Omental fat pad (tissue), 4 donors: ENCODE data around the gene EIPR1. TPM values are rescaled to one million over a fixed set of nuclear protein-coding genes. Genes with fewer than 3 reads are reported as not detected.
A peak's percentile ranks its signal among the peaks of the same experiment; 100 is the strongest.

Experiments used
- ATAC-seq: fragments of 150-250 bp; one replicate; pipeline ENCODE4 v1.9.1; 2016; ENCODE audit warnings: mild to moderate bottlenecking, moderate library complexity; ENCODE audit not compliant: low FRiP score
- DNase-seq: peaks from one replicate; pipeline ENCODE4 v3.0.0-alpha.2; 2019; ENCODE audit warnings: low spot score
- total RNA-seq, 4 donors: library from RNA; depleted of rRNA; stranded (reverse); fragments of >200 nt; gene quantifications; one replicate each; pipeline ENCODE4 v1.1.0, GENCODE V29; 2016
- TF ChIP-seq, protein P1 (sequence below), 3 donors: fragments of 450-650 bp; IDR thresholded peaks; one replicate each; pipeline ENCODE4 v1.5.1; 2016 to 2017; ENCODE audit warnings: antibody characterized with exemption in 3 of 3, mild to moderate bottlenecking in 3 of 3, moderate library complexity in 2 of 3

The EIPR1 gene
- total RNA-seq, 4 donors from 2014 or later: 18.5 to 29.8 (median 21.5) TPM

GRCh38 chr2:3307236-3307635, 70.4 kb downstream of the EIPR1 start:
- ATAC-seq: no peak
- DNase-seq: no peak
- TF ChIP-seq, protein P1, sequence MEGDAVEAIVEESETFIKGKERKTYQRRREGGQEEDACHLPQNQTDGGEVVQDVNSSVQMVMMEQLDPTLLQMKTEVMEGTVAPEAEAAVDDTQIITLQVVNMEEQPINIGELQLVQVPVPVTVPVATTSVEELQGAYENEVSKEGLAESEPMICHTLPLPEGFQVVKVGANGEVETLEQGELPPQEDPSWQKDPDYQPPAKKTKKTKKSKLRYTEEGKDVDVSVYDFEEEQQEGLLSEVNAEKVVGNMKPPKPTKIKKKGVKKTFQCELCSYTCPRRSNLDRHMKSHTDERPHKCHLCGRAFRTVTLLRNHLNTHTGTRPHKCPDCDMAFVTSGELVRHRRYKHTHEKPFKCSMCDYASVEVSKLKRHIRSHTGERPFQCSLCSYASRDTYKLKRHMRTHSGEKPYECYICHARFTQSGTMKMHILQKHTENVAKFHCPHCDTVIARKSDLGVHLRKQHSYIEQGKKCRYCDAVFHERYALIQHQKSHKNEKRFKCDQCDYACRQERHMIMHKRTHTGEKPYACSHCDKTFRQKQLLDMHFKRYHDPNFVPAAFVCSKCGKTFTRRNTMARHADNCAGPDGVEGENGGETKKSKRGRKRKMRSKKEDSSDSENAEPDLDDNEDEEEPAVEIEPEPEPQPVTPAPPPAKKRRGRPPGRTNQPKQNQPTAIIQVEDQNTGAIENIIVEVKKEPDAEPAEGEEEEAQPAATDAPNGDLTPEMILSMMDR (IDR thresholded peaks at IDR 0.05): no peak

DNA sequence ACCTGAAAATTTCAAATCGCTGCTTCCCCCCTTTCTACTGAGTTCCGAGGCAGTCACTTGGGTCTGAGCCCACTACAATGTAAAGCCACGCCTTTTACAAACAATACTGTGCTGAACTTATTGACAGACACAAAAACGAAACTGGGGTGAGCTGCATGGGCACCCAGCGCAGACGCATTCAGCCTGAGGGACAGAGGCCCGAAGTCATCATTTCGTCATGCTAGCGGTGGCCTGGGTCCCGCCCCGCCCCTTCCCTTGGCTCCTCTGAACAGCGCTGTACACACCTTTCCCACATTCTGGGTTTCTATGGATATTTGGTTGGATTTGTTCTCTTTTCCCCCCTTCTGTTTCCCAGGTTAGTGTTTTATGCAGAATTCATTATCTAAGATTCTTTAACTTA, 71.7 kb downstream of the EIPR1 start:
- TF ChIP-seq, protein P1 (IDR thresholded peaks at IDR 0.05): no peak
- DNase-seq (no peak), ATAC-seq (no peak)

DNA sequence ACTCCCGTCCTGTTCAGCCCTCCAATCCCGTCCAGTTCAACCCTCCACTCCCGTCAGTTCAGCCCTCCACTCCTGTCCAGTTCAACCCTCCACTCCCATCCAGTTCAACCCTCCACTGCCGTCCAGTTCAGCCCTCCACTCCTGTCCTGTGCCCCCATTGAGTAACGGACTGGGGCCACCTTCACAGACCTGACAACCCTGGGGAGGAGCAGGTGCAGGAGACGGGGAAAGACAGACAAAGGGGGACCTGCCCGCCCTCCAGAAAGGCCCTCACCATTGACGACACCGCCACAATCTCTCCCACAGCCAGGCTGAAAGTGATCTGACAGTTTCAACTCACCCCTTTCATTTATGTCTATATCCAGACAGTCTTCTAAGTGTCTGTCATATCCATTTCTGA, 72.2 kb downstream of the EIPR1 start:
- DNase-seq (no peak), ATAC-seq (no peak)
- TF ChIP-seq, protein P1 (IDR thresholded peaks at IDR 0.05): no peak

DNA sequence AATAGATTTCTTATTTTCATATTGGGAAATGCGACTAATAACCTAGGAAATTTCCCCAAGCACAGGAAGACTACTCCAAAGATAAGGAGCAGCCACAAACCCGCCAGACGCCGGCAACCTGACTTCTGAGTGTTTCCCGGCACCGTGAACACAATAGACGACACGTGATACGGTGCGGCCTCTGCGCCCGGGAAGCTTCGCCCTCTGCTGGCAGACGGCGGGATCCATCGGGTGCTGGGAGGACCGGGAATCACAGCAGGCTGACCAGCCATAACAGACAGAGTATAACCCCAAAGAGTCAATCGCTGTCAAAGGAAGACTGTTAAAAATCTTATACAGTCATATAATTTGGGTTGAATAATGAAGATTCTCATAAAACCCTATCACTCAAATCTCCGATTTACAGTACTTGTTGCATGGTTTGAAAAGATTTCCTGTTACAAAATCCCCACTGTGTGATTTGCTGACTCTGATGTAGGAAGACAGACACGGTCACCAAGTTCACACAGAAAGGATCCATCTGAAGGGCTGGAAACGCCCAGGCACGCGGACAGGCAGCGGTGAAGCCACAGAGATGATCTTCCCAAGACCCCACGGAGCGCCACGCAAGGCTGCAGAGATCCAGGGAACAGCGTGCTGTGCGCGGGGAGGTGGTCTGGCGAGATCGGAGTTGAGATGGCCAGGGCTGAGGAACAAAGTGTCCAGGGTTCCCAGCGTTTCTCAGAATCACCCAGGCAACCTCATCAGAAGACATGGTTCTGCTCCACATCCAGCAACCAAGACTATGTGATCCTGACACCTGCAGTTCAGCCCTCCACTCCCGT, 73.8 kb downstream of the EIPR1 start:
- DNase-seq (peak; percentile 80), ATAC-seq (peak; percentile 92)
- TF ChIP-seq, protein P1 (IDR thresholded peaks at IDR 0.05): peak in 1 of 3 donors; percentile 65

- TF ChIP-seq, protein P1 (IDR thresholded peaks at IDR 0.05): no peak
- DNase-seq (no peak), ATAC-seq (peak; percentile 33)
These were observed 74.7 kb downstream of the EIPR1 start for GRCh38 chr2:3302751-3303582.

GRCh38 chr2:3302421-3302750, 75.2 kb downstream of the EIPR1 start:
- ATAC-seq (no peak), DNase-seq (no peak)
- TF ChIP-seq, protein P1 (IDR thresholded peaks at IDR 0.05): no peak
